22Rv1 (cell line): ENCODE results near the gene ZFYVE26.

ENCODE experiments used
- H3K27ac ChIP-seq: fragments of 450-650 bp; 2 replicates; pipeline ENCODE4 v1.5.1; 2017
- ZFX ChIP-seq: fragments of 450-650 bp; IDR thresholded peaks from 2 replicates; pipeline ENCODE4 v1.6.1; 2017; ENCODE audit warnings: antibody characterized with exemption, borderline replicate concordance
- TF ChIP-seq, protein P1 (sequence below): fragments of 450-650 bp; IDR thresholded peaks from 2 replicates; pipeline ENCODE4 v1.5.1; 2017; ENCODE audit warnings: mild to moderate bottlenecking

The ZFYVE26 gene

DNA sequence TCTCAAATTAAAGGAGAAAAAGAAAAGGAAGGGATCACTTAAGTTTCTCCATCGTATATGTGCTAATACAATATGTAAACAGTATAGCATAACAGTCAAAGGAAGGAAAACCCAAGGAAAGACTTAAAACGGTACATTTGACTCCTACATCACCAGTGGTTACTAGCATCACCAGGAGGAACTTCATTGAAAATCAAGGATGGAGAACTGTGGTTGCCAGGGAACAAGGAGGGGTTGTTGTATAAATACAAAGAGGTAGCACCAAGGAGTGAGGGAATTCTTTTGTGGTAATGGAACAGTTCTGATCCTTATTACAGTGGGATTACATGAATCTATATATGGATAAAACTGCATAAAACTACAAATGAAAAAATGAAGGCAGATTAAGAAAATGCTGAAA is 1.6 kb downstream of the ZFYVE26 start:
- TF ChIP-seq, protein P1, sequence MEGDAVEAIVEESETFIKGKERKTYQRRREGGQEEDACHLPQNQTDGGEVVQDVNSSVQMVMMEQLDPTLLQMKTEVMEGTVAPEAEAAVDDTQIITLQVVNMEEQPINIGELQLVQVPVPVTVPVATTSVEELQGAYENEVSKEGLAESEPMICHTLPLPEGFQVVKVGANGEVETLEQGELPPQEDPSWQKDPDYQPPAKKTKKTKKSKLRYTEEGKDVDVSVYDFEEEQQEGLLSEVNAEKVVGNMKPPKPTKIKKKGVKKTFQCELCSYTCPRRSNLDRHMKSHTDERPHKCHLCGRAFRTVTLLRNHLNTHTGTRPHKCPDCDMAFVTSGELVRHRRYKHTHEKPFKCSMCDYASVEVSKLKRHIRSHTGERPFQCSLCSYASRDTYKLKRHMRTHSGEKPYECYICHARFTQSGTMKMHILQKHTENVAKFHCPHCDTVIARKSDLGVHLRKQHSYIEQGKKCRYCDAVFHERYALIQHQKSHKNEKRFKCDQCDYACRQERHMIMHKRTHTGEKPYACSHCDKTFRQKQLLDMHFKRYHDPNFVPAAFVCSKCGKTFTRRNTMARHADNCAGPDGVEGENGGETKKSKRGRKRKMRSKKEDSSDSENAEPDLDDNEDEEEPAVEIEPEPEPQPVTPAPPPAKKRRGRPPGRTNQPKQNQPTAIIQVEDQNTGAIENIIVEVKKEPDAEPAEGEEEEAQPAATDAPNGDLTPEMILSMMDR, result no peak
- TF ChIP-seq ZFX, result no peak
- H3K27ac ChIP-seq, result no peak overlapping the region

DNA sequence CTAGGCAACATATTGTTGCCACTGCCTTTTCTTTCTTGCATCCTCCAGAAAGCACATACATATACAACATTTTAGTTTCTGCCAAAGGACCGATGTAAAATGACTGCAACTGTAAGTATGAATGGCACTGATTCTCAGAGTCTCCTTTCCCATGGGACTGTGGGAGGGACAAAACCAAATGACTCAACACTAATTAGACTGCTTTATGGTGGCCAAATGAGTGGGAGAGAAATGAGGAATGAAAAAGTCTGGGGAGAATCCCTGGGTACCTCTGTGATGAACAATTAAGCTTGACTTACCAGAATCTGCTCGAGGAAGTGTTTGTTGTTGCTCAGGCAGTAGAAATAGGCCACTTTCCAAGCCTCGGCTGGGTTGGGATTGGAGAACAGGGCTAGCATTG is 10.1 kb downstream of the ZFYVE26 start:
- TF ChIP-seq, protein P1, result no peak
- no peak for TF ChIP-seq ZFX
- H3K27ac ChIP-seq, result no peak overlapping the region

DNA sequence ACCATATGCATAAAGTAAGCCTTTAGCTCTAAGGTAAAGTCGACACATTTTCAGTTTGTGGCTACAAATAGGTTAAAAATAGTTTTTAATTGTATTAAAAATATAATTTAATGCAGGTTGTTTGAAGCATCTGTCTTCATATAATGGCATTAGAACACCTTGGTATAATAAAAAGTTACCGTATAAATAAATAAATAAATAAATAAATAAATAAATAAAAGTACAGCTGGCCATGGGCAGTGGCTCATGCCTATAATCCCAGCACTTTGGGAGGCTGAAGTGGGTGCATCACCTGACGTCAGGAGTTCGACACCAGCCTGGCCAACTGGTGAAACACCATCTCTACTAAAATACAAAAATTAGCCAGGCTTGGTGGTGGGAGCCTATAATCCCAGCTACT is 15.6 kb downstream of the ZFYVE26 start:
- no peak for TF ChIP-seq ZFX
- TF ChIP-seq, protein P1, result no peak
- H3K27ac ChIP-seq, result no peak overlapping the region

DNA sequence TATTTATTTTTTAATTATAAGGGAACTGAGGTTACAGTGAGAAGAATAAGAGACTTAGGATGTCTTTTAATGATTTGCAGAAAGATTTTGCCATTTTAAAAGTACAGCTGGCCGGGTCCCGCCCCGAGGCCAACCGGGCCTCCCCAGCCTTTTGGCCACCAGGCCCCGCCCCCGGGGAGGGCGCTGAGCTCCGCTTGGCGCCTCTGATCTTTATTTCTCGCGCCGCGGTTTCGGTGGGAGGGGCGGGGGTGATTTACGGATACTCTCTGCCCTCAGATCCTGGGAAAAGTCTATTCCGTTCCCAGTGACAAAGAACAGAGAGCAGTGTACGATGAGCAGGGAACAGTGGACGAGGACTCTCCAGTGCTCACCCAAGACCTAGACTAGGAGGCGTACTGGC is 17.7 kb downstream of the ZFYVE26 start:
- TF ChIP-seq ZFX, result no peak
- TF ChIP-seq, protein P1, result no peak
- no peak overlapping the region for H3K27ac ChIP-seq

DNA sequence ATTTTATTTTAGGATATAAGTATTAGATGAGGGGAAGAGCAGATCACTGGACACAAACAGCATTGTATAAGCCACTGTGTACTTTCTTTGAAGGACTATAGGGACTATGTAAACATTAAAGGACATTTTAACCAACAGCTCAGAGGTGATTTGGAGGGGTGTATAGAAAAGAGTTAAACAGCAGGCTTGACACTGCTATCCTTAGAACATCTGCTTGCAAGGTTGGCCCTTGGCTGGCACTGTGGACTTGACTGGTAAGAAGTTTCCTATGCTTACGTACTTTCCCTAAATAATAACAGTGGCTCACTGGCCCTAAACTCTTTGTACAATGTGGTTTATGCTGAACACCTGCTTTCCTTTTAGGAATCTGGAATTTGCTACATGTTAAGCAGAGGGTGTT is 28.7 kb downstream of the ZFYVE26 start:
- H3K27ac ChIP-seq, result no peak overlapping the region
- TF ChIP-seq ZFX, result no peak
- TF ChIP-seq, protein P1, result no peak

DNA sequence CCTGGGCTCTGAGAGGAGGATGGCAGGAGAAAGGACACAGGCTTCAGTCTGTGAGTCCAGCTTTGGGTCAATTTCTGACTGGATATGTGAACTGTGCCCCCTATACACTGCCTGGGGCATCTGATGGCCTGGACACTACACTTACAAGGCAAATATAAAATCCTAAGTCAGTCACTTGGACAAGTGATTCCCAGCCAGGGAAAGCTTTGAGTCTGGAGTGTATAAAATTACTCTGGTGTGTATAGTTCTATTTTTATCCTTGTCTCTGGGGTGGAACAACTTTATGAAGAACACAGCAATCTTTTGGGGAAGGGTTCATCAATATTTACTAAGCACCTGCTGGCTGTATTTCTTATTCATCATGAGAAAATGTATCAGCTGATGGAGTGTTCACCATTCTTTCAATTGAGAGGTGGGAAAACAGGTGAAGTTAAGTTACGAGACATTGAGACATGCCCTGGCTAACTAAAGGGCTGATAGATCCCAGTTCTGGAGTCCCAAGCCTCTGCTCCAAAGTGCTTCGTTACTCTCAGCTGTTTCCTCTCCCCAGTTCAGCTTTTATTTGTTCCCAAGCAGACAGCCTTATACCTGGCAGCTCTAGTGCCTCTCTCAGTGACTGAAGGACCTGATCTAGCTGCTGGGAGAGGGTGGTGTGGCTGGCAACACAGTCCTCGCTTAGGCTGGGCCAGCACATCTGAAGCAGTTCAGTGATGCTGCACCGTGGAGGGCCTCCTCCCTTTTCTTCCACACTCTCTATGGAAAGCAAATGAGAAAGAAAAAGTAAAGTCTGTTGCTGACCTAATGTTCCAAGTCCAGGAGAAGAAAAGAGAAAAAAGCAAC is 30.9 kb downstream of the ZFYVE26 start:
- H3K27ac ChIP-seq, result no peak overlapping the region
- TF ChIP-seq, protein P1, result no peak
- TF ChIP-seq ZFX, result no peak

DNA sequence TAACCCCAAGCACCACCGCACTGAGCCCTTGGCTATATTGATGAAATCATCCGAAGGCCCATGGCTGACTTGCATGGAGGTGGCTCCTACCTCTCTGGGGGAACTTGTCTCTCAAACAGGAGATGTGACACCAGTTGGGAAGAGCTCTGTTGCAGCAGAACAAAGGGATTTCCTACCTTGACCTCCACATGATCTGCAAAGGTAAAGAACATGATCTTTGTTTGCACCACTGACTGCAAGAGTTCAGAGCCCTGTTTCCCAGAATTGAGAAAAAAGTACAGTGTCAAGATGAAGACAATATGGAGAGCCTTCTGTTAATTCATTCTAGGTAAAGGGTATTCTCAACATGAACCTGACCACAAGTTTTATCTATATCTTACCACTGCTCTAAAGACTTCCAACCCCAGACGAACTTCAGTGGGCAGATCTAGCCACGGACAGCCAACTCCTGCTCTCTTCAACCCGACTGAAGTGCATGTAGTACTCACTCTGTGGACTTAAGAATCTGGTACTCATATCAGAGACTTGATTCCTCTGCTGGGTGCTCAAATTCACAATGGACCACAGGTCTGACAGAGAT is 32.1 kb downstream of the ZFYVE26 start:
- H3K27ac ChIP-seq, result no peak overlapping the region
- TF ChIP-seq, protein P1, result no peak
- TF ChIP-seq ZFX, result no peak
